Esophagus muscularis mucosa (tissue), 4 donors: ENCODE results near the gene C2orf92. TPM values are rescaled to one million over a fixed set of nuclear protein-coding genes. Genes with fewer than 3 reads are reported as not detected.

Experiments used
- DNase-seq: peaks from one replicate; pipeline ENCODE4 v3.0.0-alpha.2; 2017; ENCODE audit errors: extremely low spot score
- H3K27ac ChIP-seq, 4 donors: fragments of 200-600 bp; sonication (generic); replicated peaks in 1 of 4; 1 replicate in 3 of 4; 2 replicates in 1 of 4; pipeline ENCODE4 v1.5.1; 2016 to 2019; ENCODE audit warnings: mild to moderate bottlenecking in 1 of 4
- H3K27me3 ChIP-seq, 4 donors: fragments of 200-600 bp; sonication (generic); one replicate each; pipeline versions ENCODE4 v1.5.1 to v1.6.0; 2016 to 2019
- H3K36me3 ChIP-seq, 4 donors: fragments of 200-600 bp; sonication (generic); one replicate each; pipeline ENCODE4 v1.5.1; 2016 to 2019
- H3K4me1 ChIP-seq, 4 donors: fragments of 200-600 bp; sonication (generic); one replicate each; pipeline ENCODE4 v1.5.1; 2016 to 2019
- H3K4me3 ChIP-seq, 4 donors: fragments of 200-600 bp; sonication (generic); 1 replicate in 2 of 4; 2 replicates in 2 of 4; pipeline ENCODE4 v1.5.1; 2016 to 2019; ENCODE audit warnings: mild to moderate bottlenecking in 4 of 4, moderate library complexity in 1 of 4
- H3K9me3 ChIP-seq, 4 donors: fragments of 200-600 bp; sonication (generic); 1 replicate in 3 of 4; 2 replicates in 1 of 4; pipeline ENCODE4 v1.5.1; 2016 to 2019
- EP300 ChIP-seq: sonication (generic); formaldehyde crosslinking; IDR thresholded peaks from one replicate; pipeline ENCODE4 v1.6.1; 2017; ENCODE audit warnings: antibody characterized with exemption
- POLR2A ChIP-seq: fragments of 450-650 bp; IDR thresholded peaks from one replicate; pipeline ENCODE4 v1.6.1; 2017; ENCODE audit warnings: antibody characterized with exemption, moderate library complexity, mild to moderate bottlenecking, low read depth
- POLR2AphosphoS5 ChIP-seq, 2 donors: sonication (generic); formaldehyde crosslinking; IDR thresholded peaks; one replicate each; pipeline ENCODE4 v1.6.1; 2017; ENCODE audit warnings: antibody characterized with exemption in 2 of 2
- WGBS: methylation state at CpG from one replicate; pipeline ENCODE4 v1.1.5; 2018; 5-methylcytosine and 5-hydroxymethylcytosine counted together
- intact Hi-C: fragments of 100-400 bp; cut with DNase I; formaldehyde crosslinking; loops from one replicate; pipeline ENCODE4 v1.15.1; 2023
- total RNA-seq, 4 donors: library from RNA; depleted of rRNA; stranded (reverse); fragments of >200 nt; gene quantifications; one replicate each; pipeline versions ENCODE4 v1.1.0 to v1.2.1, GENCODE V29; 2016
- TF ChIP-seq, protein P1 (sequence below), 3 experiments: fragments of 200-600 bp in 2 of 3; fragments of 450-650 bp in 1 of 3; sonication (generic) in 2 of 3; IDR thresholded peaks; one replicate each; pipeline ENCODE4 v1.5.1; 2017 to 2019; ENCODE audit warnings: antibody characterized with exemption in 3 of 3, mild to moderate bottlenecking in 2 of 3, moderate library complexity in 1 of 3

C2orf92 gene
- total RNA-seq, 4 donors from 2014 or later = 2.1 to 6.5 (median 3.6) TPM

DNA sequence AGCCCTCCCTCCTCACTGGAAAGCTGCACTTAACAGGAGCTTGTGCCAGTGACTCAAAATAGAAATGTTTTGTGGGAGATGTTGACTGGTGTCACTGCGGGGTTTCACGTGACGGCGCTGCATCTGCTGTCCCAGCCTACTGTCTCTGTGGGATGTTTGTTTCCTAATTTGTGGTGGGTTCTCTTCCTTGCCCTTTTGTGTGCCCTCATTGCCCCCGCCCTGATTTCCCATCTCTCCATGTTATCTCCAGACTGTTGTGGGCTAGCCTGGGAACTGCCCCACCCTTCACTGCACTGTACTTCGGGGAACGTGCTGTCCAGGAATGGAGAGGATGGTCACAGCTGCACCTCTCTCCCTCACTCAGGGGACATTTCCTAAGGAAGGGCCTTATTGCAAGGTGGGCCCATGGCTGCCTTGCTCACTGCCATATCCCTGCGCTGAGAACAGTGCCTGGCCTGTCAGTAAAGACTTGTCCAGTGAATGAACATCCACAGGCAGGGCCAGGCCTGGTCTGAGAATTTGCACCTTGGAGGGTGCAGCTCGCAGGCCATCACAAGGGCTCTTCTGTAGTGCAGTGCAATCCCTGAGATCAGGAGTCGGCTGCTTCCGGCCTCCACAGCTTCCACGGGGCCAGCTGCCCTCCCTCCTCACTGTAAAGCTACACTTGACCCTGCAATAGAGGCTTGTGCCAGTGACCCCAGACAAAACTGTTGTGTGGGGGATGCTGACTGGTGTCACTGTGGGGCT is 61.9 kb downstream of the C2orf92 start:
- Histone ChIP-seq H3K9me3 (peaks cover 0 to 10% (median 8%) of the 10 kb centered on the region in 4 donors), H3K4me1 (peaks cover 0 to 8% (median 3%) of the 10 kb centered on the region in 4 donors), H3K4me3 (no peak overlapping the region), H3K27ac (no peak overlapping the region), H3K27me3 (no peaks in the 10 kb centered on the region), H3K36me3 (no peaks in the 10 kb centered on the region)
- 93% methylated on average over 11 of the region's 12 CpGs for WGBS
- intact Hi-C loops = no loop called here
- no peak for DNase-seq
- TF ChIP-seq, protein P1, sequence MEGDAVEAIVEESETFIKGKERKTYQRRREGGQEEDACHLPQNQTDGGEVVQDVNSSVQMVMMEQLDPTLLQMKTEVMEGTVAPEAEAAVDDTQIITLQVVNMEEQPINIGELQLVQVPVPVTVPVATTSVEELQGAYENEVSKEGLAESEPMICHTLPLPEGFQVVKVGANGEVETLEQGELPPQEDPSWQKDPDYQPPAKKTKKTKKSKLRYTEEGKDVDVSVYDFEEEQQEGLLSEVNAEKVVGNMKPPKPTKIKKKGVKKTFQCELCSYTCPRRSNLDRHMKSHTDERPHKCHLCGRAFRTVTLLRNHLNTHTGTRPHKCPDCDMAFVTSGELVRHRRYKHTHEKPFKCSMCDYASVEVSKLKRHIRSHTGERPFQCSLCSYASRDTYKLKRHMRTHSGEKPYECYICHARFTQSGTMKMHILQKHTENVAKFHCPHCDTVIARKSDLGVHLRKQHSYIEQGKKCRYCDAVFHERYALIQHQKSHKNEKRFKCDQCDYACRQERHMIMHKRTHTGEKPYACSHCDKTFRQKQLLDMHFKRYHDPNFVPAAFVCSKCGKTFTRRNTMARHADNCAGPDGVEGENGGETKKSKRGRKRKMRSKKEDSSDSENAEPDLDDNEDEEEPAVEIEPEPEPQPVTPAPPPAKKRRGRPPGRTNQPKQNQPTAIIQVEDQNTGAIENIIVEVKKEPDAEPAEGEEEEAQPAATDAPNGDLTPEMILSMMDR (IDR thresholded peaks at IDR 0.05) = no peak
- no peak for TF ChIP-seq POLR2A
- no peak for TF ChIP-seq POLR2AphosphoS5 (IDR thresholded peaks at IDR 0.05)
- TF ChIP-seq EP300 = no peak

DNA sequence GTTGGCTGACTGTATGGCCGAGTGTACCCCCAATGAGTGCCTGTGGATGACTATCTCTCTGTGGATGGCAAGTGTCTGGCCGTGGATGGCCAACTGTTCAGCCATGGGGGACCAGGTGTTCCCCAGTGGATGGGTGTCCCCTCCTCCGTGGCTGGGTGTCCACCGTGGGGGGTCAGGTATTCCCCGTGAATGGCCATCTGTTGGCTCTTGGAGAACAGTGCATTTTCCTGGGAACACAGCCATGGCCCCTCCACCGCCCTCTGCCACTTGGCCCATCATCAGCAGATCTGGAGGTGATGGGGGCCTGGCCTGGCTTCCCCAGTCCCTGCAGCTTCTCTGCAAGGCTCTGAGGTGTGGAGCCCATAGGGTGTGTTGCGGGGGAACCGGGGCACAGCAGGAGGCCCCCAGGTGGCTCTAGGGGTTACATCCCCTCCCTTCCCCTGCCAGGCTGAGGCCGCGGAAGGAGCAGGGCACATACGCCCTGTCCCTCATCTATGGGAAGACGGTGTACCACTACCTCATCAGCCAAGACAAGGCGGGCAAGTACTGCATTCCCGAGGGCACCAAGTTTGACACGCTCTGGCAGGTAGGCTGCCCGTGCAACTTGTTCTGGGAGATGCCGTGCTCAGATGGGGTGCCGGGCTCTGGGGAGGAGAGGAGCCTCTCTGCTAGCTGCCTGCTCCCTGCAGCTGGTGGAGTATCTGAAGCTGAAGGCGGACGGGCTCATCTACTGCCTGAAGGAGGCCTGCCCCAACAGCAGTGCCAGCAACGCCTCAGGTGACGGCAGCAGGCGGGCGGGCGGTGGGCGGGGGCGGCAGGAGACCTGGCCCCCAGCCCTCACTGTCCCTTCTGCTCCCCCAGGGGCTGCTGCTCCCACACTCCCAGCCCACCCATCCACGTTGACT is 63.2 kb downstream of the C2orf92 start:
- TF ChIP-seq POLR2A (no peak), EP300 (no peak), POLR2AphosphoS5 (IDR thresholded peaks at IDR 0.05) (no peak)
- TF ChIP-seq, protein P1 (IDR thresholded peaks at IDR 0.05) = no peak
- 91% methylated on average over 18 of the region's 28 CpGs for WGBS
- no peak overlapping the region for H3K4me3 ChIP-seq
- peaks cover 0 to 10% (median 8%) of the 10 kb centered on the region in 4 donors for H3K9me3 ChIP-seq
- no peak for DNase-seq
- H3K4me1 ChIP-seq = peaks cover 0 to 2% (median 0%) of the 10 kb centered on the region in 4 donors
- intact Hi-C loops = no loop called here
- H3K27me3 ChIP-seq = no peaks in the 10 kb centered on the region
- H3K27ac ChIP-seq = no peak overlapping the region
- H3K36me3 ChIP-seq = no peaks in the 10 kb centered on the region

DNA sequence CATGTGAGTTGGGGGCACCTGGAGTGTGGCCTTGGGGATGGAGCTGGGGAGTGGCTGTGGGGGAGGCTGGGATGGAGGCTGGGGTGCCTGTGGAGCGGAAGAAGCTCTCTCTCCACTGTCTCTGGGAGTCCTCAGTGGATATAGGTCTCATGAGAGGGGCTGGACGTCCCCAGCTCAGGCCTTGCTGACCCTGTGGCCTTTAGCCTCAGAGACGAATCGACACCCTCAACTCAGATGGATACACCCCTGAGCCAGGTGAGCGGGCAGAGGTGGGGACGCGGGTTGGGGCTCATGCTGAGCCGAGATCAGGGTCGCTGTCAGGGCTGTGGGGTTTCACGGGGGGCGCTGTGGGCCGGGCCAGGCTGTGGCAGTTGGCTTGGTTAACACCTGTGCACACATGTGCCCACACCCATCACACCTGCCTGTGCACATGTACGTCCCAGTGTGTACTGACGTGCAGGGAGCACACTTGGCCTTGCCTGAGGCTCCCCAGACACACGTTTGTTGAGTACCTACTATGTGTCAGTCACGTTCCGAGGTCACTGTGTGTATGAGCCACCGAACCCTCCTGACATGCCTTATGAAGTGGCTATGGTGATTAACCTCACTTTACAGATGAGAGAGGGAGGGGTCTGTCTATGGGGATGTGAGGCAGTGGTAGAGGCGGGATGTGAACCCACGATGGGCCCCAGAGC is 64.0 kb downstream of the C2orf92 start:
- 90% methylated on average over 4 of the region's 20 CpGs for WGBS
- no peak for TF ChIP-seq POLR2A
- TF ChIP-seq POLR2AphosphoS5 (IDR thresholded peaks at IDR 0.05) = no peak
- no peak for TF ChIP-seq EP300
- TF ChIP-seq, protein P1 (IDR thresholded peaks at IDR 0.05) = no peak

DNA sequence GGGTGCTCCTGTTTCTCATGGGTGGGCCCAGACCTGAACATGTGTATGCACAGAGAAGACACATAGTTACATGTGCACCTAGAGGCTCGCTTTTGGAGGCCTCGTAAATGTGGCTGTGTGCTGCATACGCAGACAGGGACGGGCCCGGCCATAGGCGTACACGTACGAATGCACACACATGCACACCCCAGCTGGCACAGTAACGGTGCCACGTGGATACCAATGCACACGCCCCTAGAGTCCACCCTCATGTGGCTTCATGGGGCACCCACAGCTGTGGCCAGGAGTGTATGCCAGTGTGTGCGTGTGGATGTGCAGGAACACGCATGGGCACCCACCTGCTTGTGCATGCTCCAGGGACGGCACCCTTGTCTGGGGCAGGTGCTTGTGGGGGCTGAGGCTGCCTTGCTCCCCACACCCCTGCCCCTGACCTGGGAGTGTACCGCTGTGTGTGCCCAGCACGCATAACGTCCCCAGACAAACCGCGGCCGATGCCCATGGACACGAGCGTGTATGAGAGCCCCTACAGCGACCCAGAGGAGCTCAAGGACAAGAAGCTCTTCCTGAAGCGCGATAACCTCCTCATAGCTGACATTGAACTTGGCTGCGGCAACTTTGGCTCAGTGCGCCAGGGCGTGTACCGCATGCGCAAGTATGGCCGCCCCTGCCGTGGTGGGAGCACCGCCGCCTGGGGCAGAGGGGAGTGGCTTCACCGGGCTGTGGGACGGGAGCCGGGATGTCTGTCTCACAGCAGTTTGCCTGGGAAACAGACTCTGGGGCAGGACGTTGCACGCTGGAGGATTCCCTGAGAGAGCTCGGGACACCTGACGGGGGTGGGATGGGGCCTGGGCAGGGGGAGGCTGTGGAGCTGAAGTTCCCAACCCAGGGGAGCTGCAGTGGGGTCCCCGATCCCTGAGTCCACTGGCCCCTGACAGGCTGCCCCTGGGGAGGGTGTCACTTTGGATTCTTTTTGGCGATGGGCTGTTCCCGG is 64.8 kb downstream of the C2orf92 start:
- 93% methylated on average over 33 of the region's 44 CpGs for WGBS
- intact Hi-C loops = no loop called here
- Histone ChIP-seq H3K27me3 (no peaks in the 10 kb centered on the region), H3K36me3 (no peaks in the 10 kb centered on the region), H3K9me3 (peaks cover 0 to 10% (median 8%) of the 10 kb centered on the region in 4 donors), H3K4me1 (no peaks in the 10 kb centered on the region), H3K4me3 (no peak overlapping the region), H3K27ac (no peak overlapping the region)
- TF ChIP-seq, protein P1 (IDR thresholded peaks at IDR 0.05) = no peak
- no peak for DNase-seq

More for the DNA sequence above, 64.0 kb downstream of the C2orf92 start:
- H3K4me1 ChIP-seq = no peaks in the 10 kb centered on the region
- H3K27me3 ChIP-seq = no peaks in the 10 kb centered on the region
- no peaks in the 10 kb centered on the region for H3K36me3 ChIP-seq
- no peak overlapping the region for H3K4me3 ChIP-seq
- intact Hi-C loops = no loop called here
- no peak overlapping the region for H3K27ac ChIP-seq
- peaks cover 0 to 10% (median 8%) of the 10 kb centered on the region in 4 donors for H3K9me3 ChIP-seq
- no peak for DNase-seq
